ENCODE results near the gene EPHA3. TPM values are rescaled to one million over a fixed set of nuclear protein-coding genes. Genes with fewer than 3 reads are reported as not detected.

EPHA3 gene
- total and polyA plus RNA-seq, 9 of the 15 experiments (the other 6 are each of a cell fraction or from before 2014, with no cell fraction given), result not detected

DNA sequence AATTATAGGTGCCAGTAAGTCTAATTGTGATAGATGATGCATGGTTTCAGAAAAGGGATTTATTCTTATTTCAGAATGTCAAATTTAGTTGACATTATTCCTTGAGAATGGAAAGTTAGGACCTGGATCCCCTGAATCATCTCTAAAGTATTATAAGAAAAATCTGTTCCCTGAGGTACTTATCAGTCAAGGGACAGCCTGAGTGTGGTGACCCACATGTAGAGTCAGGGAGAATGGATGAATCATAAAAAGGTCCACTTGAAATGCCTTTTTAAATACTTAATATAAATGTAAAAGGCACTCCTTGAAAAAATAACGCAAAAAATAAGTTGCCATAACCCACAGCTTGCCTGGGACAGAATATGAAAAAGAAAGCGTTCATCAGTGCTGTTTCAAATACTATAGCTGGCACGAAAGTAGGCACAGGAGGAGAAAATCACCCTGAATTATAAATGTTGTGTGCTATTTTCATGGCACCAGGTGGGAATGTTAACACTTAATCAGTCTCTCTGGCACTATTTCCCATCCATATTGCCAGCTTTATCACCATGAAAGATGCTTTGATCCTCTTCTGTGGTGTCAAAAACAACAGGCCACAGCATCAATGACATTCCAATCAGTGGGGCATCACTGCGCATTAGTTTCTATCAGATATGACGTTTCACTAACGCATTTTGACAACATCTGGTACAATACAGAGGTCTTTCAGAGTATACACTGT is 208.5 kb downstream of the EPHA3 start:
- H4K20me1 ChIP-seq (replicated peaks; ENCODE audit: control insufficient read depth, insufficient read depth, low read length), result no peaks in the 10 kb centered on the region
- H2AFZ ChIP-seq (ENCODE audit: low read depth, low read length), result no peak overlapping the region
- in situ Hi-C loops (cut with MboI), result no loop called here
- FAIRE-seq (no peak), DNase-seq (ENCODE audit: extremely low read depth in 1 of 4, low spot score in 3 of 4) (no peak), ATAC-seq (no peak)
- BruUV-seq (replicated peaks), result no TSS peak
- H3K4me3 ChIP-seq, result no peak overlapping the region
- POLR2A ChIA-PET, result no interaction called here
- no peak overlapping the region for H3K9ac ChIP-seq (ENCODE audit: insufficient read depth in 1 of 2, low read depth in 2 of 2, low read length in 2 of 2)
- H3K9me3 ChIP-seq (replicated peaks; ENCODE audit: control insufficient read depth, insufficient read depth, low read depth, low read length), result no peaks in the 10 kb centered on the region
- TF ChIP-seq FOXM1 (IDR thresholded peaks at IDR 0.05; ENCODE audit: low read depth), result no peak
- no peak for TF ChIP-seq FOXM1 (CRISPR knock-in tag; IDR thresholded peaks at IDR 0.05; ENCODE audit: low read depth)
- TF ChIP-seq ZNF212 (CRISPR knock-in tag; IDR thresholded peaks at IDR 0.05), result no peak
- intact Hi-C loops (cut with micrococcal nuclease), result no loop called here
- no peaks in the 10 kb centered on the region for H3K4me1 ChIP-seq (replicated peaks in 1 of 2; ENCODE audit: control insufficient read depth in 2 of 2, insufficient read depth in 2 of 2, low read length in 2 of 2)
- whole genome bisulfite sequencing (ENCODE audit: insufficient coverage, low coverage, missing lambda C conversion rate), result 0% methylated on average over 6 of the region's 6 CpGs
- no peaks in the 10 kb centered on the region for H3K79me2 ChIP-seq (ENCODE audit: control insufficient read depth, insufficient read depth, low read length)
- H3K4me2 ChIP-seq (ENCODE audit: insufficient read depth, low read length), result no peak overlapping the region
- no peaks in the 10 kb centered on the region for H3K36me3 ChIP-seq (ENCODE audit: control insufficient read depth, insufficient read depth, low read length)
- H3K27ac ChIP-seq (ENCODE audit: extremely low read depth, low read depth, low read length), result no peak overlapping the region
- H3K27me3 ChIP-seq (ENCODE audit: control insufficient read depth in 2 of 2, insufficient read depth in 2 of 2, low read length in 2 of 2), result no peaks in the 10 kb centered on the region
- no peaks in the 10 kb centered on the region for H3K9me1 ChIP-seq (ENCODE audit: control insufficient read depth, insufficient read depth, low read length)
- CTCF ChIA-PET (ENCODE audit: low intra/inter-chr PET ratio), result no interaction called here

DNA sequence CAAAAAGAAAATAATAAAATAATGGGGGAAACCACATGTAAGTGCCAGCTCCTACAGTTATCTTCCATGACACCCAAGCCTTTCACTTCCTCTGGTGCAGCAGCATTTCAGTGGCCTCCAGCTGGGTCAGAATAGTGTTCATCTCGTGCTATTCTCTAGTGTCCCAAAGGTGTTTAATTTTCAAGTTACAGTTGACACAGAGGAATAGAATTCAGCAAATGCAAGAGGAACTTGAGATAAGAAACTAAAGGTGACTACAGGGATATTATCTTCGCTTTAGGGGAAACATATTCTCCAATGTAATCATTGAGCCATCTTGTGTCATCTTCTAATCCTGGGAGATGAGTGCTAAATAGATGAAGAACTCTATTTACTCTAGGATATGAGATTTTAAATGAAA is 212.8 kb downstream of the EPHA3 start:
- no peak overlapping the region for H3K4me3 ChIP-seq
- no peak for FAIRE-seq
- no peak for DNase-seq (ENCODE audit: extremely low read depth in 1 of 4, low spot score in 3 of 4)
- no peaks in the 10 kb centered on the region for H4K20me1 ChIP-seq (replicated peaks; ENCODE audit: control insufficient read depth, insufficient read depth, low read length)
- no peaks in the 10 kb centered on the region for H3K36me3 ChIP-seq (ENCODE audit: control insufficient read depth, insufficient read depth, low read length)
- ATAC-seq, result no peak
- no peaks in the 10 kb centered on the region for H3K27me3 ChIP-seq (ENCODE audit: control insufficient read depth in 2 of 2, insufficient read depth in 2 of 2, low read length in 2 of 2)
- H2AFZ ChIP-seq (ENCODE audit: low read depth, low read length), result no peak overlapping the region
- CTCF ChIA-PET (ENCODE audit: low intra/inter-chr PET ratio), result no interaction called here
- no TSS peak for BruUV-seq (replicated peaks)
- no peaks in the 10 kb centered on the region for H3K4me1 ChIP-seq (replicated peaks in 1 of 2; ENCODE audit: control insufficient read depth in 2 of 2, insufficient read depth in 2 of 2, low read length in 2 of 2)
- in situ Hi-C loops (cut with MboI) (no loop called here), intact Hi-C loops (cut with micrococcal nuclease) (no loop called here)
- H3K9me3 ChIP-seq (replicated peaks; ENCODE audit: control insufficient read depth, insufficient read depth, low read depth, low read length), result no peaks in the 10 kb centered on the region
- 8% methylated on average over 2 of the region's 2 CpGs for WGBS (ENCODE audit: insufficient coverage, low coverage, missing lambda C conversion rate)
- POLR2A ChIA-PET, result no interaction called here
- TF ChIP-seq CBX5 (IDR thresholded peaks at IDR 0.05; ENCODE audit: borderline replicate concordance, low read depth) (no peak), KLF10 (CRISPR knock-in tag; IDR thresholded peaks at IDR 0.05) (no peak), CEBPG (CRISPR knock-in tag; IDR thresholded peaks at IDR 0.05) (no peak), CEBPG (tag; conservative IDR thresholded peaks at IDR 0.05 in 1 of 2, IDR thresholded peaks at IDR 0.05 in 1 of 2) (no peak), ZNF699 (CRISPR knock-in tag; IDR thresholded peaks at IDR 0.05; ENCODE audit: insufficient replicate concordance) (no peak)
- TF ChIP-seq, protein P1, sequence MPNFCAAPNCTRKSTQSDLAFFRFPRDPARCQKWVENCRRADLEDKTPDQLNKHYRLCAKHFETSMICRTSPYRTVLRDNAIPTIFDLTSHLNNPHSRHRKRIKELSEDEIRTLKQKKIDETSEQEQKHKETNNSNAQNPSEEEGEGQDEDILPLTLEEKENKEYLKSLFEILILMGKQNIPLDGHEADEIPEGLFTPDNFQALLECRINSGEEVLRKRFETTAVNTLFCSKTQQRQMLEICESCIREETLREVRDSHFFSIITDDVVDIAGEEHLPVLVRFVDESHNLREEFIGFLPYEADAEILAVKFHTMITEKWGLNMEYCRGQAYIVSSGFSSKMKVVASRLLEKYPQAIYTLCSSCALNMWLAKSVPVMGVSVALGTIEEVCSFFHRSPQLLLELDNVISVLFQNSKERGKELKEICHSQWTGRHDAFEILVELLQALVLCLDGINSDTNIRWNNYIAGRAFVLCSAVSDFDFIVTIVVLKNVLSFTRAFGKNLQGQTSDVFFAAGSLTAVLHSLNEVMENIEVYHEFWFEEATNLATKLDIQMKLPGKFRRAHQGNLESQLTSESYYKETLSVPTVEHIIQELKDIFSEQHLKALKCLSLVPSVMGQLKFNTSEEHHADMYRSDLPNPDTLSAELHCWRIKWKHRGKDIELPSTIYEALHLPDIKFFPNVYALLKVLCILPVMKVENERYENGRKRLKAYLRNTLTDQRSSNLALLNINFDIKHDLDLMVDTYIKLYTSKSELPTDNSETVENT (CRISPR knock-in tag; IDR thresholded peaks at IDR 0.05), result no peak
- H3K27ac ChIP-seq (ENCODE audit: extremely low read depth, low read depth, low read length), result no peak overlapping the region
- no peaks in the 10 kb centered on the region for H3K9me1 ChIP-seq (ENCODE audit: control insufficient read depth, insufficient read depth, low read length)
- H3K79me2 ChIP-seq (ENCODE audit: control insufficient read depth, insufficient read depth, low read length), result no peaks in the 10 kb centered on the region
- H3K9ac ChIP-seq (ENCODE audit: insufficient read depth in 1 of 2, low read depth in 2 of 2, low read length in 2 of 2), result no peak overlapping the region
- no peak overlapping the region for H3K4me2 ChIP-seq (ENCODE audit: insufficient read depth, low read length)

Data from K562 (cell line).